ENCODE results near the gene TF.

DNA sequence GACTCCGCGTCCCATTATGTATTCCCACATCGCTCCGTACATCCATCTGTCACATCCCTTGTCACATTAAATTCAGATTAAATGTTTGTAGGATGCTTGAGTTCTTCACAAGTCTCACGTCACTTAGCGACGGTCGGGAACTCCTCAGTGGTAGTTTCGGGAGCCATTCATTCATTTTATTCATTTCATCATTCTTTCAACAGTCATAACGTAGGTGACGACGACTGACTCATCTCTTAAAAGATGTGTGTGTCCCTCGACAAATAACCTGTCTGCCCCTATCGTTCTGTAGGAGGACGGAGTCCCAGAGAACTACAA is 59.1 kb downstream of the TF start:
- TF ChIP-seq EZH2 (IDR thresholded peaks at IDR 0.05; ENCODE audit: insufficient read depth, poor library complexity, severe bottlenecking) (no peak), EZH2phosphoT487 (IDR thresholded peaks at IDR 0.05; ENCODE audit: insufficient read depth, low read depth) (no peak)

Measured in GM23248 (cell line).